COLO668 (cell line): ENCODE data around the gene NDUFS6.
A peak's percentile ranks its signal among the peaks of the same experiment; 100 is the strongest.
"Not testable (repeated sequence)": the region's sequence is repeated elsewhere in the genome, so short reads cannot be mapped to it uniquely, and the experiment has no call there.

Source experiments
- DNase-seq: peaks from one replicate; lab custom pipeline; 2025; ENCODE audit not compliant: unreplicated experiment; lab: John Stamatoyannopoulos, UW

The NDUFS6 gene

DNA sequence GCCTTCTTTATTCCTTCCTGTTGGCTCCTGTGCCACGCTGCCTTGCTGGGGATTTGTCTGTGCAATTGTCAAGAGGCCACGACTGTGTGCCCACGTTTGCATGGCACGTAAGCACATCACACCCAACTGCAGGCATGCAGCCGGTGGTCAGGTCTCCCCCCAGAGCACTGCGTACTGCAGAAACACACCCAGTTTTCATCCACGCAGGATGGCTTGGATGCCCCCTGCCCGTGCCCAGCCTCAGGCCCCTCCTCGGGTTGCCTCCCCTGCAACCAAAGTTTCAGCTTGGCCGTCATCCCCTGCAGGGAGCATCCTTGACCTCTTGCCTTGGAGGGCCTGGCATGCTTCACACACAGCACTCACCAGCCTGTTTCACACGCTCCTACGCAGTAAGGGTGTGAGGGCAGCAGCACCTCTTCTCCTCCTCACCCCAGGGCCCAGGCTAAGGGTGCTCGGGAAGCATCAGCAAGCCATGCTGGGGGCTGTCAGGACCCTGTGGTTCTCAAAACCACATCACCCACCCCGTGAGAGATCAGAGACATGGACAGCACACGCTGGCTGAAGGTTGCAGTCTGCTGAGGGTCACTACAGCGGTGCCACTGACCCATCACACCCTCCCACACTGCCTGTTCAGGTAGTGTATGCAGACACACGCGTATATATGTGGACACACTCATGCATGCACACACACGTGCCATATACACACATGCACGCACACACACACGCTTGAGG is 4.7 kb upstream of the NDUFS6 start:
- DNase-seq, result no peak

GRCh38 chr5:1797103-1797800 is 4.0 kb upstream of the NDUFS6 start:
- no peak for DNase-seq

GRCh38 chr5:1797855-1798254 is 3.4 kb upstream of the NDUFS6 start:
- DNase-seq, result no peak

- not testable (repeated sequence) for DNase-seq
Observed at GRCh38 chr5:1798589-1798988, 2.6 kb upstream of the NDUFS6 start.

GRCh38 chr5:1799110-1799601 is 2.1 kb upstream of the NDUFS6 start:
- peak; percentile 49 for DNase-seq

DNA sequence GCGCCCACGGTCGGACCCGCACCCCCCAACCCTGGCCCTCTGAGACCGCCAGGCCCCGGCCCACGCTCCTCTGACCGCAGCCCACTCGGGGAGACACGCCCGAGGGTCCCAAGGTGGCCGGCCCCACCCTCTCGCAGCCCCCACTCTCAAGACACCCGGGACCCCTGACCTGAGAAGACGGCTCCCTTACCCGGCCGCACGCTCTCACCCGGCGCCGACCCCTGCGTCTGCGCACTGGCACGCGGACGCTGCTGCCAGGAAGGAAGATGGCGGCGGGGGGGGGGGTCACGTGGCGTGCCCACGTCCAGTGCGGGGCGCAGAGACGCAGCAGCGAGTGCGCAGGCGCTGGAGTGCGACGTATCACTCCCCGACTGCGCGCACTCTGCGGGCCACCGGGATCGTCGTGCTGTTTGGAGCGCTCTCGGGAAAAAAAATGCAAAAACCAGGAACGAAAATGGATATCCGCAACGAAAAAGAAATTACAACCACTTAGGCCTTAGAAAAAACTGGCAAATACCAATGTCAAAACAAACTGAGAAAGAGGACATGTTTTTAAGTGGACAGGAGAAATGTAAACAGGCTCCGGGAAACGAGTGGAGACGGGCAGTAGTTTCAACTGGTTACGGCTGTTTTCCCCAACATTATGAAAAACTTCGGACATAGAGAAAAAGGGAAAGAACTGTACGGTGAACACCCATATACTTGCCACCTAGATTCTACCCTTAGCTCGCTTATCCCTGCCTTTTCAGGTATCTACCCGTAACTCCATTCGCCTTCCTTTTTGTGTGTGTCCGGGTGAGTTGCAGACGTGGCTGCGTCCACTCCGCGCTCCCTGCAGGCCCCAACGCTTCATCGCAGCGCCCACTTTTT is 1.4 kb upstream of the NDUFS6 start, which contains the start of gene MRPL36:
TSS of gene MRPL36 (minus strand) at position 236 of the 870 bp plus-strand sequence. CDS start 902 bp downstream, outside the sequence.
- DNase-seq, result peak; percentile 98

DNA sequence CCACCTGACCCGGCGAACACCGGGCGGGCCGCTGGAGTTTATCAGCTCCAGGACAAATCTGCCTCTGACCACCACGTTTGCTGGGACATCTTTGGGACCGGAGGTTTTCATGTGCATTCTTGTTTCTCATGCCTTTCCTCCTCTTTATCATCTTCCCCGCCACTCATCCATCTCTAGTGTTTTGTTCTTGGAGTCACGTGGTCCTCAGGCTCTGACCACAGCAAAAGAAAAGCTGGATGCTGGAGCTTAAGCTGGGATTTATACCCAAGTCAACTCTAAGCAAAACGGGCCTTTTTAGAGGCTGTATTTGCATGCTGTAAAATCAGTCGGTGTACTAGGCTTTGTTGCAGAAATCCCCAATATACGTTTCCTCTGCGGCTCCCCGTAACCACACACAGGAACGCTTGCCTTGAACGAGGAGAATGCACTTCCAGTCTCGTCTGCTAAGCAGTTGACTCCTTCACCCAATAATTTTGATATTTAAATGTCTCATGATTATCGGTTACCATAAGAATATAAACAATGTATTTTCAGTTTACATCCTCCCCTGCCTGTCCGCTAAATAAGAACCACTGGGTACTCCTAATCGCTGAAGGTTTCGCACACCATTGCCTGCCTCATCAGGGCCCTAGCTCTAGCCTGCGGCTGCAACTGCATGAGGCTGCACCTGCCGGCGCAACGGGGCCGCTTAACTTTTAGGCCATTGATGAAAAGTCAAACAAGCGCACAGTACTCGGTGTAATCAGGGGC is 560 bp upstream of the NDUFS6 start:
- DNase-seq, result peak; percentile 86

GRCh38 chr5:1801967-1802295 is 724 bp downstream of the NDUFS6 start:
- no peak for DNase-seq

- no peak for DNase-seq
Observed at GRCh38 chr5:1803192-1803591, 2.0 kb downstream of the NDUFS6 start.

DNA sequence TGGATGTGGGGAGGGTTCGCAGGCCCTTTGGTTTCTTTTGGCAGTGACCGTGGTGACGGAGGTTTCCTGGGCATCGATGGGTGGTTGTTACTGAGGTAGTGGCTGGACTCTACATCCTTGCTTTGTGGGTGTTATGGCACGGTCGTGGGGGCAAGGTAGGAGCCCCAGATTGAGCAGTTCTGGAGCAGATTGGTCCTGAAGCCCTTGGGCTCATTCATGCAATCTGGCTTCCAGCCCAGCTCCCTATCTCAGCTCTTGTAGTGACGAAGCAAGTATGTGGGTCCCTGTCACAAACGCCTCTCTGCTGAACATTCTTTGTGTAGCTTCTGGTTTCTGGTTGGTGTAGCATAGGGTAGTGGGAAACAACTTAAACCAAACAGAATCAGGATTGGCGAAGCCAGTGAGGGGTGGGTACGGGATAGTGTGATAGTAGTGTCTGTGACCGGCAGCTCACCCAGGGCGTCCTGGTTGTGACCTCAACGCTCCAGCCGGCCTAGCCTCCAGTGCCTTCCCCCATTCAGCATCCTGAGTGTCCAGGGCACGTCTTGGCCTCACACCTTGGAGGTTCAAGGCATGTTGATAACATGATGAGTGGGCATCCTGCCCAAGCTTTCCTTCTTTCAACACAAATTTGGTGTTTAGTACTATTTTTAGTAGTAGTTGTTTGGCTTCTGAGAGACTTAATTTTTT is 2.9 kb downstream of the NDUFS6 start:
- no peak for DNase-seq

DNA sequence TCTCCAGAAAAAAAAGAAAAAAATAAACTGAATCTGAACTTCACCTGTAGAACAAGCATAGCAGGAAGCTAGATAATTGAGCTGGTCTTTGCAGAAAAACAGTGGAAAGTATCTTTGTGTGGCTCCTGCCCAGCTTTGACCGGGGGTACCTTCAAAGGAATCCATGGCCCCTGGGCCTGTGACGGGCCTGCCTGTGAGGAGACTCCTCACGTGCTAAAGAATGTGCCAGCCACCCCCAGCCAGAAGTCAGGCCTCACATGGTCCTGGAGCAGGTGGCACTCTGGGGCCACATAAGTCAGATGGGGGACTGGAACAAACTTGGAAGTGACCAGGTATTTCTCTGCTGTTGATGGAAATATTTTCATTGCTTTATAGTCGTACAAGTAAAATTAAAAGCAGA is 4.1 kb downstream of the NDUFS6 start:
- no peak for DNase-seq

GRCh38 chr5:1805736-1806135 is 4.5 kb downstream of the NDUFS6 start:
- DNase-seq, result no peak

GRCh38 chr5:1806199-1806598 is 5.0 kb downstream of the NDUFS6 start:
- no peak for DNase-seq

DNA sequence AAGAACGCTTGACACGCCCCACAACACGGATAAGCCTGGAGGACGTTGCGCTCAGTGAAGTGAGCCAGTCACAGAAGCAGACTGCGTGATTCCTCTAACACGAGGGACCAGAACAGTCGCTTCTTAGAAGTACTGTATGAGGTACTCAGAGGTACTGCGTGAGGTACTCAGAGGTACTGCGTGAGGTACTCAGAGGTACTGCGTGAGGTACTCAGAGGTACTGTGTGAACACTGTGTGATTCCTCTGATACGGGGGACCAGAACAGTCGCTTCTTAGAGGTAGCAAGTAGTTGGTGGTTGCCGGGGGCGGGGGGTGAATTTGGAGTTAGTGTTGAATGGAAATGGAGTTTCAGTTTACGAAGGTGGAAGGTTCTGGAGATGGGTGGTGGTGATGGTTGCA is 5.8 kb downstream of the NDUFS6 start:
- DNase-seq, result no peak

DNA sequence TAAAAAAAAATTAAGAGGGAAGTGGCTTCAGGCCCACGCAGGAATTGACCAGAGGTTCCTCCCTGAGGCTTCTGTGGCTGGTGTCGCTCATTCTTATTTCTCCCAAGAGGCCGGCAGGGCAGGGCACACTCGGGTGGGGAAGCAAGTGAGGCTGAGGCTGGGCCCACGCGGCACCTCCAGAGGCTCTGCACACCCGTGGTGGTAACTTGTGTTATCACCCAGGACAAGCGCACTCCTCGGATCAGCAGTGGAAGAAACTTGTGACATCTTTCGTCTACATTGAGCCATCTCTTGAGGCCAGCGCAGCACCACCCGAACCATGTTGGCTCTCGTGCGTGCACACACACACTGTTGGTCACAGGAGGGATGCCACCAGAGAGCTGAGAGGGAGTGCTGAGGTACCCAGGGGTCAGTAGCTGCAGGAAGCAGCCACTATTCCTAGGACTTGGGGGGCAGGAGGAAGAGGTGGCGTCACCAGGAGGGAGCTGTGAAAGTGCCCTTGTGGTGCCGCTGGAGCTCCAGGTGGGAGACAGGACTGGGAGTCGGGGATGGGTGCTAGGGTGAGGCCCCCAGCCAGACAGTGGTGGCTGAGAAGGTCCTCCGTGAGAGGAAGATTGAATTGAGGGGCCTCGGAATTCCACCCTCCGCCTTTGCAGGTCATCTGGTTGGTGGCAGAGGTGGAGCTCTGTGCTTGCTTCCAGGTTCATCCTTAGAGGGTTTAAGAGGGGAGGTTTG is 6.4 kb downstream of the NDUFS6 start:
- no peak for DNase-seq

- no peak for DNase-seq
Observed at GRCh38 chr5:1808439-1808838, 7.2 kb downstream of the NDUFS6 start.

- DNase-seq, result no peak
Observed at GRCh38 chr5:1809416-1810035, 8.3 kb downstream of the NDUFS6 start.

DNA sequence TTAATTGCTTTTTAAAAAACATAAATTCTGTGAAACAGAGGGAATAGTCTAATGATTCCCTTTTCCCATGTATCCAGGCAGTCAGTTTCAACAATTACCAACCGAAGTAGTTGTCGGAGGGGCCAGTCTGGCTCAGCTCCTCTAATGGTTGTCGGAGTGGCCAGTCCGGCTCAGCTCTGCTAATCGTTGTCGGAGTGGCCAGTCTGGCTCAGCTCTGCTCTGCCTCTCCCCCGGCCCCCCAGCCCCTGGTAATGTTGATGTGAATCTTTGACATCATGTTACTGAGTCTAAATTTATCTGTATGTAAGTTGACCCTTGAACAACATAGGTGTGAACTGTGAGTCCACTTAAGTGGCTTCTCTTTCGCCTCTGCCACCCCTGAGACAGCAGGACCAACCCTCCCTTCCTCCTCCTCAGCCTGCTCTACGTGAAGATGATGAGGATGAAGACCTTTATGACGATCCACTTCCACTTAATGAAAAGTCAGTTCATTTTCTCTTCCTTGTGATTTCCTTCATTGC is 9.4 kb downstream of the NDUFS6 start:
- no peak for DNase-seq
